HEK293 (cell line): ENCODE results near the gene MYO1D.

Experiments
- CTCF ChIA-PET: fragments of 350-600 bp; formaldehyde crosslinking; extraction: SDS; loops from one replicate; lab custom pipeline; 2021; ENCODE audit warnings: antibody characterized with exemption; lab: Yijun Ruan, JAX
- POLR2A ChIA-PET: fragments of 300-600 bp; formaldehyde crosslinking; extraction: SDS; loops from one replicate; lab custom pipeline; 2020; ENCODE audit warnings: antibody characterized with exemption, inconsistent platforms; lab: Yijun Ruan, JAX
- H3K27ac ChIP-seq: fragments of 200-500 bp; sonication (Bioruptor generic); 2 replicates; pipeline ENCODE4 v1.5.1; 2014; ENCODE audit warnings: low read depth, low read length, control low read depth, inconsistent platforms; ENCODE audit errors: extremely low read depth
- H3K36me3 ChIP-seq, 2 experiments: fragments of 200-500 bp in 1 of 2; sonication (Bioruptor generic) in 1 of 2; 1 replicate in 1 of 2; 2 replicates in 1 of 2; pipeline ENCODE4 v1.5.1; 2014 to 2017; ENCODE audit warnings: inconsistent platforms in 2 of 2, low read length in 2 of 2; ENCODE audit not compliant: control insufficient read depth in 2 of 2, insufficient read depth in 1 of 2
- H3K4me1 ChIP-seq: fragments of 200-500 bp; sonication (Bioruptor generic); 2 replicates; pipeline ENCODE4 v1.5.1; 2014; ENCODE audit warnings: mild to moderate bottlenecking, low read length, inconsistent platforms; ENCODE audit not compliant: control insufficient read depth, insufficient read depth
- H3K4me3 ChIP-seq: 2 replicates; pipeline ENCODE4 v1.5.1; 2011; ENCODE audit warnings: low read depth, mild to moderate bottlenecking, control low read depth, low read length, moderate library complexity
- H3K9me3 ChIP-seq: fragments of 200-500 bp; sonication (Bioruptor generic); 2 replicates; pipeline ENCODE4 v1.5.1; 2014; ENCODE audit warnings: low read depth, low read length, inconsistent platforms; ENCODE audit not compliant: control insufficient read depth, insufficient read depth
- GFI1B ChIP-seq: fragments of 450-650 bp; formaldehyde crosslinking; IDR thresholded peaks from 2 replicates; pipeline ENCODE4 v1.5.1; 2016; ENCODE audit warnings: missing biosample characterization, missing genetic modification characterization
- HOXC10 ChIP-seq: sonication (generic); formaldehyde crosslinking; IDR thresholded peaks from 2 replicates; pipeline ENCODE4 v1.8.1; 2023; ENCODE audit warnings: mild to moderate bottlenecking, missing genetic modification reagents
- MZF1 ChIP-seq: fragments of 450-650 bp; formaldehyde crosslinking; IDR thresholded peaks from 2 replicates; pipeline ENCODE4 v1.5.1; 2017; ENCODE audit warnings: missing biosample characterization, missing genetic modification characterization, borderline replicate concordance
- RBAK ChIP-seq: fragments of 450-650 bp; formaldehyde crosslinking; IDR thresholded peaks from 2 replicates; pipeline ENCODE4 v1.5.1; 2016; ENCODE audit warnings: missing biosample characterization, missing genetic modification characterization
- ZFHX2 ChIP-seq: fragments of 450-650 bp; formaldehyde crosslinking; conservative IDR thresholded peaks from 2 replicates; pipeline ENCODE4 v1.5.1; 2016; ENCODE audit warnings: missing biosample characterization, missing genetic modification characterization
- ZNF175 ChIP-seq: fragments of 450-650 bp; formaldehyde crosslinking; IDR thresholded peaks from 2 replicates; pipeline ENCODE4 v1.5.1; 2016; ENCODE audit warnings: missing biosample characterization, missing genetic modification characterization
- ZNF184 ChIP-seq: fragments of 450-650 bp; IDR thresholded peaks from 2 replicates; pipeline ENCODE4 v1.5.1; 2018; ENCODE audit warnings: missing biosample characterization, mild to moderate bottlenecking, missing genetic modification characterization
- ZNF202 ChIP-seq: fragments of 450-650 bp; formaldehyde crosslinking; IDR thresholded peaks from 2 replicates; pipeline ENCODE4 v1.5.1; 2016; ENCODE audit warnings: missing biosample characterization, missing genetic modification characterization, borderline replicate concordance
- ZNF391 ChIP-seq: fragments of 450-650 bp; formaldehyde crosslinking; IDR thresholded peaks from 2 replicates; pipeline ENCODE4 v1.5.1; 2016; ENCODE audit warnings: low read depth, missing biosample characterization, missing genetic modification characterization, borderline replicate concordance
- ZNF558 ChIP-seq: fragments of 450-650 bp; formaldehyde crosslinking; IDR thresholded peaks from 2 replicates; pipeline ENCODE4 v1.5.1; 2016; ENCODE audit warnings: missing biosample characterization, missing genetic modification characterization
- ZNF561 ChIP-seq: fragments of 450-650 bp; IDR thresholded peaks from 2 replicates; pipeline ENCODE4 v1.5.1; 2018; ENCODE audit warnings: missing biosample characterization, missing genetic modification characterization, borderline replicate concordance
- ZNF658 ChIP-seq: fragments of 450-650 bp; formaldehyde crosslinking; IDR thresholded peaks from 2 replicates; pipeline ENCODE4; 2016; ENCODE audit warnings: missing biosample characterization, missing genetic modification characterization
- ZNF677 ChIP-seq: fragments of 450-650 bp; IDR thresholded peaks from 2 replicates; pipeline ENCODE4 v1.5.0; 2018; ENCODE audit warnings: missing biosample characterization, mild to moderate bottlenecking, missing genetic modification characterization, moderate library complexity
- TF ChIP-seq, protein P1 (sequence below): fragments of 450-650 bp; formaldehyde crosslinking; IDR thresholded peaks from 2 replicates; pipeline ENCODE4 v1.5.1; 2016; ENCODE audit warnings: missing biosample characterization, missing genetic modification characterization
- TF ChIP-seq, protein P2 (sequence below): fragments of 450-650 bp; formaldehyde crosslinking; IDR thresholded peaks from 2 replicates; pipeline ENCODE4 v1.5.1; 2016; ENCODE audit warnings: missing biosample characterization, missing genetic modification characterization
- TF ChIP-seq, protein P3 (sequence below): fragments of 450-650 bp; formaldehyde crosslinking; IDR thresholded peaks from 2 replicates; pipeline ENCODE4 v1.5.1; 2016; ENCODE audit warnings: missing biosample characterization, missing genetic modification characterization

Gene MYO1D

DNA sequence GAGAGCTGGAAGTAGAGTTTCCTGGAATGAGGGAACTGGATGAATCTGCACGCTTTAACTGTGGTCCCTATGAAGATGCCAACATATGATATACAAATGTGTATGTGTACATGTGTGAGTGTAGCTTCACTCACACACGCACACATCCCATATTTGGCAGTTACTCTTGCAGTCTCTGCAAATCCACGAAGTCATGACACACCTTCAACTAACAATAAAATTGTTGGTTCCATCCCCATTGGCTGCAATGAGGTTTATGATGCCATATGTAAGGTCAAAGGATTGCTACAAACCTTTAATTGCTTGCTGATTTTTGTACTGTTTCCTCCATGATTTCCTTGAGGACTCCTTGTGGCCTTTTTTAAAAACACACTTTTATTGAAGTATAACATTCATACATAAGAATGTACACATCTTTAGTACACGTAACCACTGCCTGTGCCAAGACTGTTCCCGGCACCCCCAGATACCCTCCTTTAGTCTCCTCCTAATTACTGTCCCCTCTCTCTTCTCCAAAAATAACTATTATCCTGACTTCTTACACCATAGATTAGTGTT, 22.0 kb downstream of the MYO1D start (continued):
- no peak for TF ChIP-seq ZNF184 (tag by site-specific recombination)
- no peak for TF ChIP-seq ZNF391 (tag by site-specific recombination)
- no peak for TF ChIP-seq ZNF202 (tag by site-specific recombination)
- TF ChIP-seq ZFHX2 = no peak
- no peak for TF ChIP-seq HOXC10 (CRISPR knock-in tag)
- TF ChIP-seq, protein P1, sequence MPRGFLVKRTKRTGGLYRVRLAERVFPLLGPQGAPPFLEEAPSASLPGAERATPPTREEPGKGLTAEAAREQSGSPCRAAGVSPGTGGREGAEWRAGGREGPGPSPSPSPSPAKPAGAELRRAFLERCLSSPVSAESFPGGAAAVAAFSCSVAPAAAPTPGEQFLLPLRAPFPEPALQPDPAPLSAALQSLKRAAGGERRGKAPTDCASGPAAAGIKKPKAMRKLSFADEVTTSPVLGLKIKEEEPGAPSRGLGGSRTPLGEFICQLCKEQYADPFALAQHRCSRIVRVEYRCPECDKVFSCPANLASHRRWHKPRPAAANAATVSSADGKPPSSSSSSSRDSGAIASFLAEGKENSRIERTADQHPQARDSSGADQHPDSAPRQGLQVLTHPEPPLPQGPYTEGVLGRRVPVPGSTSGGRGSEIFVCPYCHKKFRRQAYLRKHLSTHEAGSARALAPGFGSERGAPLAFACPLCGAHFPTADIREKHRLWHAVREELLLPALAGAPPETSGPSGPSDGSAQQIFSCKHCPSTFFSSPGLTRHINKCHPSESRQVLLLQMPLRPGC (tag by site-specific recombination) = no peak
- TF ChIP-seq, protein P2, sequence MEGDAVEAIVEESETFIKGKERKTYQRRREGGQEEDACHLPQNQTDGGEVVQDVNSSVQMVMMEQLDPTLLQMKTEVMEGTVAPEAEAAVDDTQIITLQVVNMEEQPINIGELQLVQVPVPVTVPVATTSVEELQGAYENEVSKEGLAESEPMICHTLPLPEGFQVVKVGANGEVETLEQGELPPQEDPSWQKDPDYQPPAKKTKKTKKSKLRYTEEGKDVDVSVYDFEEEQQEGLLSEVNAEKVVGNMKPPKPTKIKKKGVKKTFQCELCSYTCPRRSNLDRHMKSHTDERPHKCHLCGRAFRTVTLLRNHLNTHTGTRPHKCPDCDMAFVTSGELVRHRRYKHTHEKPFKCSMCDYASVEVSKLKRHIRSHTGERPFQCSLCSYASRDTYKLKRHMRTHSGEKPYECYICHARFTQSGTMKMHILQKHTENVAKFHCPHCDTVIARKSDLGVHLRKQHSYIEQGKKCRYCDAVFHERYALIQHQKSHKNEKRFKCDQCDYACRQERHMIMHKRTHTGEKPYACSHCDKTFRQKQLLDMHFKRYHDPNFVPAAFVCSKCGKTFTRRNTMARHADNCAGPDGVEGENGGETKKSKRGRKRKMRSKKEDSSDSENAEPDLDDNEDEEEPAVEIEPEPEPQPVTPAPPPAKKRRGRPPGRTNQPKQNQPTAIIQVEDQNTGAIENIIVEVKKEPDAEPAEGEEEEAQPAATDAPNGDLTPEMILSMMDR (tag by site-specific recombination) = no peak
- TF ChIP-seq RBAK (tag by site-specific recombination) = no peak

DNA sequence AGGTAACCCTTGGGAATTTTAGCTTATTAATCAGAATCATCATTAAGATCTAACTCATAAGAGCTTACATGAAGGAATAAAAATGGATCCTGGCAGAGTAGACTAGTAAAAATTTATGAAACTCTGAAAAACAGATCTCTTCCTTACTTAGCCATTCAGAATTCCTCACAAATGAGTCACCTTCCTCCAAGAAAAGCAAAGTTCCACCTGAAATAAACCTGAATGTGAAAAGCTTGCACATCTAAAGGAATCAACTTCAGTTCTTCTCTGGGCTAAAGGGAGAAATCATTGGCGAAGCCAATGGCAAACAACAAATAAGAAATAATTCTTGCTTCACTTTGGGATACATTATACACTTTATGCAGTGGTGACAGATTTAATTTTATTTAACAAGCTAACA, 22.7 kb downstream of the MYO1D start:
- ChIA-PET CTCF (interaction anchor here (0.8 to 2.6 kb wide), 8 partner anchors 8 to 392 kb away, joined by 3 to 18 read pairs (median 6); partner anchors contain the start of gene MYO1D), POLR2A (interaction anchor here (0.8 kb wide), 1 partner anchor 23 kb away, joined by 4 read pairs; the partner anchor contains the start of gene MYO1D)
- Histone ChIP-seq H3K36me3 (no peaks in the 10 kb centered on the region), H3K27ac (no peak overlapping the region), H3K4me3 (no peak overlapping the region), H3K4me1 (peaks cover 13% of the 10 kb centered on the region), H3K9me3 (no peaks in the 10 kb centered on the region)
- TF ChIP-seq MZF1 (no peak), GFI1B (tag by site-specific recombination) (no peak), ZNF677 (tag by site-specific recombination) (no peak), ZNF561 (tag by site-specific recombination) (no peak)
- TF ChIP-seq, protein P3, sequence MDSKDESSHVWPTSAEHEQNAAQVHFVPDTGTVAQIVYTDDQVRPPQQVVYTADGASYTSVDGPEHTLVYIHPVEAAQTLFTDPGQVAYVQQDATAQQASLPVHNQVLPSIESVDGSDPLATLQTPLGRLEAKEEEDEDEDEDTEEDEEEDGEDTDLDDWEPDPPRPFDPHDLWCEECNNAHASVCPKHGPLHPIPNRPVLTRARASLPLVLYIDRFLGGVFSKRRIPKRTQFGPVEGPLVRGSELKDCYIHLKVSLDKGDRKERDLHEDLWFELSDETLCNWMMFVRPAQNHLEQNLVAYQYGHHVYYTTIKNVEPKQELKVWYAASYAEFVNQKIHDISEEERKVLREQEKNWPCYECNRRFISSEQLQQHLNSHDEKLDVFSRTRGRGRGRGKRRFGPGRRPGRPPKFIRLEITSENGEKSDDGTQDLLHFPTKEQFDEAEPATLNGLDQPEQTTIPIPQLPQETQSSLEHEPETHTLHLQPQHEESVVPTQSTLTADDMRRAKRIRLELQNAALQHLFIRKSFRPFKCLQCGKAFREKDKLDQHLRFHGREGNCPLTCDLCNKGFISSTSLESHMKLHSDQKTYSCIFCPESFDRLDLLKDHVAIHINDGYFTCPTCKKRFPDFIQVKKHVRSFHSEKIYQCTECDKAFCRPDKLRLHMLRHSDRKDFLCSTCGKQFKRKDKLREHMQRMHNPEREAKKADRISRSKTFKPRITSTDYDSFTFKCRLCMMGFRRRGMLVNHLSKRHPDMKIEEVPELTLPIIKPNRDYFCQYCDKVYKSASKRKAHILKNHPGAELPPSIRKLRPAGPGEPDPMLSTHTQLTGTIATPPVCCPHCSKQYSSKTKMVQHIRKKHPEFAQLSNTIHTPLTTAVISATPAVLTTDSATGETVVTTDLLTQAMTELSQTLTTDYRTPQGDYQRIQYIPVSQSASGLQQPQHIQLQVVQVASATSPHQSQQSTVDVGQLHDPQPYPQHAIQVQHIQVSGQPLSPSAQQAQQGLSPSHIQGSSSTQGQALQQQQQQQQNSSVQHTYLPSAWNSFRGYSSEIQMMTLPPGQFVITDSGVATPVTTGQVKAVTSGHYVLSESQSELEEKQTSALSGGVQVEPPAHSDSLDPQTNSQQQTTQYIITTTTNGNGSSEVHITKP (tag by site-specific recombination) = no peak

DNA sequence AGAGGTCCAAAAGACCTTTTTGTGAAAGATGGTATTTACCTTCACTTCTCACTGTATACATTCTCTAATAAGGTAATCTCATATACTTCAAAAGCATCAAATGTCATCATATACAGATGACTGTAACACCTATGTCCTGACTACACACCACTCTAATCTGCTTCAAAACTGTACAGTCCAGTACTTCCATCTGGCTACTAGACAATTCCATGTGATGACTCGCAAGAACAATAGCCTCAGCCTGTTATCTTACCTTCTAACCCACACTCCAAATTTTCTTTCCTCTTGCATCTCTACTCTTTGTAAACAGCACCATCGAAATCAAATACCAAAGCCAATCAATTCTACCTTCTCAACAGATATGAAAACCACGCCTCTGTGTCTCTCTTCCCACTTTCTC, 24.1 kb downstream of the MYO1D start:
- H3K9me3 ChIP-seq = no peaks in the 10 kb centered on the region
- no peak overlapping the region for H3K27ac ChIP-seq
- no peak overlapping the region for H3K4me3 ChIP-seq
- ChIA-PET CTCF (interaction anchor here (0.8 kb wide), 1 partner anchor 14 kb away, joined by 3 read pairs; no protein-coding TSS in a partner anchor), POLR2A (no interaction called here)
- TF ChIP-seq ZNF558 (tag by site-specific recombination) (no peak), ZNF175 (no peak), ZNF658 (tag by site-specific recombination) (no peak), ZNF202 (tag by site-specific recombination) (no peak)
- peaks cover 13% of the 10 kb centered on the region for H3K4me1 ChIP-seq
- H3K36me3 ChIP-seq = no peaks in the 10 kb centered on the region
